Cardiac muscle cell (in vitro differentiated cells and primary cell): ENCODE measurements around the gene LRP11. TPM values are rescaled to one million over a fixed set of nuclear protein-coding genes. Genes with fewer than 3 reads are reported as not detected.
"Not testable (repeated sequence)": the region's sequence is repeated elsewhere in the genome, so short reads cannot be mapped to it uniquely, and the experiment has no call there.

Source experiments
- DNase-seq, 2 donors: peaks; one replicate each; pipeline versions ENCODE4 v3.0.0 to v3.0.0-alpha.2; 2010 to 2017; ENCODE audit warnings: low read depth in 1 of 2, low spot score in 1 of 2
- H3K27ac ChIP-seq: fragments of 200-600 bp; sonication (generic); 2 replicates; pipeline ENCODE4 v1.5.1; 2016
- H3K27me3 ChIP-seq: fragments of 200-600 bp; sonication (generic); 2 replicates; pipeline ENCODE4 v1.6.0; 2016; ENCODE audit warnings: control low read depth
- H3K36me3 ChIP-seq: fragments of 200-600 bp; sonication (generic); 2 replicates; pipeline ENCODE4 v1.5.1; 2016; ENCODE audit warnings: control low read depth
- H3K4me1 ChIP-seq: fragments of 200-600 bp; sonication (generic); 2 replicates; pipeline ENCODE4 v1.8.1; 2017; ENCODE audit warnings: low read depth, mild to moderate bottlenecking, mixed run types
- H3K4me3 ChIP-seq: fragments of 200-600 bp; sonication (generic); 2 replicates; pipeline ENCODE4 v1.5.1; 2016; ENCODE audit warnings: mild to moderate bottlenecking
- H3K9me3 ChIP-seq: fragments of 200-600 bp; sonication (generic); 2 replicates; pipeline ENCODE4 v1.5.1; 2017; ENCODE audit warnings: low read depth, mild to moderate bottlenecking, control low read depth
- CTCF ChIP-seq: IDR thresholded peaks from 2 replicates; pipeline ENCODE4 v1.5.1; 2012; ENCODE audit warnings: low read depth, mild to moderate bottlenecking, low read length
- polyA plus RNA-seq: library from polyadenylated mRNA; unstranded; fragments of >200 nt; fragmentation: Nextera tagmentation; extraction: Ambion mirVana; gene quantifications from 2 replicates; pipeline ENCODE4 v1.2.1, GENCODE V29; 2016
- total RNA-seq: library from RNA; depleted of rRNA; stranded (reverse); fragments of >200 nt; gene quantifications from 2 replicates; pipeline ENCODE4 v1.2.3, GENCODE V29; 2016

Gene LRP11
- total and polyA plus RNA-seq, 2 experiments from 2014 or later: 11.3 to 17.7 TPM

- Histone ChIP-seq H3K4me1 (no peaks in the 10 kb centered on the region), H3K4me3 (no peak overlapping the region), H3K9me3 (no peaks in the 10 kb centered on the region), H3K27ac (no peak overlapping the region), H3K27me3 (peaks cover 3% of the 10 kb centered on the region), H3K36me3 (no peaks in the 10 kb centered on the region)
- no peak for TF ChIP-seq CTCF
- peak in 1 of 2 donors; percentile 46 for DNase-seq
Observed at GRCh38 chr6:149895833-149896271, 31.7 kb upstream of the LRP11 start.

DNA sequence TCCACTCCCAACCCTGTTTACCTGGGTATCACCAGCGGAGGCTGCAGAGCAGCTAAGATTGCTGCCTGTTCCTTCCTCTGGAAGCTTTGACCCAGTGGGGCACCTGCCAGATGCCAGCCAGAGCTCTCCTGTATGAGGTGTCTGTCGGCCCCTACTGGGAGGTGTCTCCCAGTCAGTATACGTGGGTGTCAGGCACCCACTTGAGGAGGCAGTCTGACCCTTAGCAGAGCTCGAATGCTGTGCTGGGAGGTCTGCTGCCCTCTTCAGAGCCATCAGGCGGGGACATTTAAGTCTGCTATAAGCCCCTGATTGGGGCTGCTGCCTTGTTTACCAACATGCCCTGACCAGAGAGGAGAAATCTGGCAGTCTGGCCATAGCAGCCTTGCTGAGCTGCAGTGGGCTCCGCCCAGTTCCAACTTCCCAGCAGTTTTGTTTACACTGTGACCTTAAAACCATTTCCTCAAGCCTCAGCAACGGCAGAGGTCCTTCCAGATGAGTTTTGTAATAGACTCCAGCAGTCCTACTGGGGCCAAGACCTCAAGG, 31.0 kb upstream of the LRP11 start:
- Histone ChIP-seq H3K27me3 (peaks cover 3% of the 10 kb centered on the region), H3K9me3 (no peaks in the 10 kb centered on the region), H3K4me1 (no peaks in the 10 kb centered on the region), H3K36me3 (no peaks in the 10 kb centered on the region), H3K27ac (no peak overlapping the region), H3K4me3 (no peak overlapping the region)
- TF ChIP-seq CTCF: no peak
- peak in 1 of 2 donors; percentile 90 for DNase-seq

- H3K36me3 ChIP-seq, DNase-seq, H3K9me3 ChIP-seq, H3K4me1 ChIP-seq, H3K27ac ChIP-seq, H3K4me3 ChIP-seq, H3K27me3 ChIP-seq: not testable (repeated sequence)
Observed at GRCh38 chr6:149891864-149892263, 27.7 kb upstream of the LRP11 start.

- peaks cover 3% of the 10 kb centered on the region for H3K27me3 ChIP-seq
- no peak for DNase-seq
- no peak overlapping the region for H3K27ac ChIP-seq
- H3K4me3 ChIP-seq: no peak overlapping the region
- TF ChIP-seq CTCF: no peak
- H3K4me1 ChIP-seq: no peaks in the 10 kb centered on the region
- no peaks in the 10 kb centered on the region for H3K9me3 ChIP-seq
- no peaks in the 10 kb centered on the region for H3K36me3 ChIP-seq
Observed at GRCh38 chr6:149891259-149891658, 27.1 kb upstream of the LRP11 start.

DNA sequence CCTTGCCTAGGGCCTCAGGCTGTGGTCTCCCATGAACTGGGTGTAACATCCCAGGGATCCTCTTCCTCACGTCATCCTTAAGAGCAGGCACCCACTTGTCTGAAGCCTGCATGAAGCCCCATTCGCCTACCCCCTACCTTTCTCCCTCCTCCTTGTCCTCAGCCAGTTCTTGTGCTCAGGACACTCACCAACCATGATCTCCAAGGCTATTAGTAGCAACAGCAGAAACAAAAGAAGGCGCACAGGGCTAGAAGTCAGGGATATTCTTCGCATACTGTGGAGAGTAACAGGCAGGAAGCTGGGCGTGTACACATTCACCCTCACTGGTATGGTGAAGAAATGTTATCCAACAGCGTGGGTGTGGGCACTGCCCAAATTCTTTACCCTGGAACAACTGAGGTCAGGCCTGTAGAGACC, 26.5 kb upstream of the LRP11 start:
- no peak for TF ChIP-seq CTCF
- H3K27ac ChIP-seq: no peak overlapping the region
- H3K4me1 ChIP-seq: no peaks in the 10 kb centered on the region
- H3K36me3 ChIP-seq: no peaks in the 10 kb centered on the region
- H3K9me3 ChIP-seq: no peaks in the 10 kb centered on the region
- no peak overlapping the region for H3K4me3 ChIP-seq
- peaks cover 3% of the 10 kb centered on the region for H3K27me3 ChIP-seq
- no peak for DNase-seq

DNA sequence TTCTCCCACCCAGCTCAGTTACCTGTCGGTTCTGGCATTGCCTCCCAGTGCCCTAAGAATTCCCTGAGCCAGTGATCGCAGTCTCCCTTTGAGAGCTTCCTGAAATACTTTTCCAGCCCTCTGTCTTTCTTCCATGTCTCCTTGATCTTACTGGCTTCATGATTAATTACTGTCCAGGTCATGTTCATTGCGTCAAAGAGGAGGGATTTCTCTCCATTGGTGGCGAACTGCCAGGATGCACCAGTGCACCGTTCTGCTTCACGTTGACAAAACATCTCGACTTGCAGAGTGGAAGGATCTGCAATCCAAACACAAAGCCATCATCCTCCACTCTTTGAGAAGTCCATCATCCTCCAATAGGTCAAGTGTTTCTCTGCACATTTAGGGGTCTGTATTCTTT, 25.2 kb upstream of the LRP11 start:
- Histone ChIP-seq H3K4me1 (no peaks in the 10 kb centered on the region), H3K9me3 (no peaks in the 10 kb centered on the region), H3K36me3 (no peaks in the 10 kb centered on the region), H3K27me3 (peaks cover 8% of the 10 kb centered on the region), H3K27ac (no peak overlapping the region), H3K4me3 (no peak overlapping the region)
- DNase-seq: no peak
- TF ChIP-seq CTCF: no peak
